K562 (cell line): ENCODE results near the gene JADE2.

ENCODE experiments used
- EP300 ChIP-seq: IDR thresholded peaks from 2 replicates; pipeline ENCODE4 v1.6.1; 2012; ENCODE audit warnings: low read length, improper control_type of control experiment
- GABPA ChIP-seq: fragments of 200-800 bp; sonication (Bioruptor generic); conservative IDR thresholded peaks from 2 replicates; pipeline ENCODE4 v1.6.1; 2016; ENCODE audit warnings: low read depth, missing genetic modification characterization, missing compliant biosample characterization
- MBD2 ChIP-seq: sonication (generic); IDR thresholded peaks from 2 replicates; pipeline ENCODE4 v1.6.1; 2016; ENCODE audit warnings: low read depth, borderline replicate concordance
- POLR2A ChIP-seq: fragments of 450-650 bp; conservative IDR thresholded peaks from 2 replicates; pipeline ENCODE4 v1.6.1; 2016
- RBM22 ChIP-seq: fragments of 200-400 bp; formaldehyde crosslinking; IDR thresholded peaks from 2 replicates; pipeline ENCODE4 v1.6.1; 2018; ENCODE audit warnings: low read length, low read depth; ENCODE audit not compliant: poor library complexity, severe bottlenecking
- SNRNP70 ChIP-seq: fragments of 200-400 bp; formaldehyde crosslinking; optimal IDR thresholded peaks from 2 replicates; pipeline ENCODE3; 2017; ENCODE audit warnings: low read depth, low read length
- ZBTB7A ChIP-seq: IDR thresholded peaks from 2 replicates; pipeline ENCODE4 v1.6.1; 2011; ENCODE audit warnings: low read depth, mild to moderate bottlenecking, low read length, moderate library complexity, borderline replicate concordance; ENCODE audit not compliant: control insufficient read depth
- ZNF174 ChIP-seq: fragments of 250-450 bp; sonication (Bioruptor Pico); IDR thresholded peaks from 2 replicates; pipeline ENCODE4 v1.4.0; 2020; ENCODE audit warnings: mild to moderate bottlenecking
- ZNF253 ChIP-seq: fragments of 250-450 bp; sonication (Bioruptor Pico); conservative IDR thresholded peaks from 2 replicates; pipeline ENCODE4 v1.6.1; 2021; ENCODE audit warnings: mild to moderate bottlenecking
- ZSCAN32 ChIP-seq: fragments of 450-650 bp; formaldehyde crosslinking; IDR thresholded peaks from 2 replicates; pipeline ENCODE4 v1.4.0; 2020; ENCODE audit warnings: mild to moderate bottlenecking, moderate library complexity
- TF ChIP-seq, protein P1 (sequence below), 3 experiments: IDR thresholded peaks in 2 of 3; conservative IDR thresholded peaks in 1 of 3; 2 replicates each; pipeline ENCODE4 v1.5.1; 2011 to 2012; ENCODE audit warnings: low read length in 3 of 3, mild to moderate bottlenecking in 3 of 3, control low read depth in 2 of 3, improper control_type of control experiment in 1 of 3, inconsistent platforms in 1 of 3, low read depth in 1 of 3, mixed read lengths in 1 of 3, moderate library complexity in 1 of 3; ENCODE audit not compliant: insufficient read depth in 2 of 3
- TF ChIP-seq, protein P2 (sequence below): sonication (generic); formaldehyde crosslinking; IDR thresholded peaks from 2 replicates; pipeline ENCODE4 v1.9.0; 2022; ENCODE audit warnings: mild to moderate bottlenecking, missing genetic modification reagents

DNA sequence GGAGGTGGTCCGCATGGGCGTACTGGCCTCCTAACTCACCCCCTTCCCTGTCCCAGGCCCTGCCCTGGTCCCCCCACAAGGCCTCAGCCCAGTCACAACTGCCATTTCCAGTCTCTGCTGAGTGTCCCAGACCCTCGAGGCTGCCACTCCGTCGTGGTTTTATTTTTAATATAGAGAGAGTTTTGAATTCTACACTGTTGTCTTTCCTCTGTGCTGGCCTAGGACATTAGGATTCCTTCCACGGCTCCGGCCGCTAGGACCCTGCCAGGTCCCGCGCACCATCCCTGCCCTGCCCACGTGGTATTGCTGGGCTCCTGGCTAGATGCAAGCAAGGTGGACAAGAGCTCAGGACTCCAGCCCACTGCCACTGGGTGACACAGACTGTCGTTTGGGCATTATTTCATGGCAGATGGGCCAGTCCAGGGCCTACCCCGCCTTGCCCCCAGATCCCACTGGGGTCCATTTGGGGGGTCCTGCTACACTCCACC is 53.9 kb downstream of the JADE2 start:
- no peak for TF ChIP-seq ZSCAN32
- no peak for TF ChIP-seq ZNF253 (CRISPR knock-in tag)
- no peak for TF ChIP-seq GABPA
- no peak for TF ChIP-seq POLR2A
- TF ChIP-seq, protein P1, sequence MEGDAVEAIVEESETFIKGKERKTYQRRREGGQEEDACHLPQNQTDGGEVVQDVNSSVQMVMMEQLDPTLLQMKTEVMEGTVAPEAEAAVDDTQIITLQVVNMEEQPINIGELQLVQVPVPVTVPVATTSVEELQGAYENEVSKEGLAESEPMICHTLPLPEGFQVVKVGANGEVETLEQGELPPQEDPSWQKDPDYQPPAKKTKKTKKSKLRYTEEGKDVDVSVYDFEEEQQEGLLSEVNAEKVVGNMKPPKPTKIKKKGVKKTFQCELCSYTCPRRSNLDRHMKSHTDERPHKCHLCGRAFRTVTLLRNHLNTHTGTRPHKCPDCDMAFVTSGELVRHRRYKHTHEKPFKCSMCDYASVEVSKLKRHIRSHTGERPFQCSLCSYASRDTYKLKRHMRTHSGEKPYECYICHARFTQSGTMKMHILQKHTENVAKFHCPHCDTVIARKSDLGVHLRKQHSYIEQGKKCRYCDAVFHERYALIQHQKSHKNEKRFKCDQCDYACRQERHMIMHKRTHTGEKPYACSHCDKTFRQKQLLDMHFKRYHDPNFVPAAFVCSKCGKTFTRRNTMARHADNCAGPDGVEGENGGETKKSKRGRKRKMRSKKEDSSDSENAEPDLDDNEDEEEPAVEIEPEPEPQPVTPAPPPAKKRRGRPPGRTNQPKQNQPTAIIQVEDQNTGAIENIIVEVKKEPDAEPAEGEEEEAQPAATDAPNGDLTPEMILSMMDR (IDR thresholded peaks at IDR 0.05 in 2 of 3, conservative IDR thresholded peaks at IDR 0.05 in 1 of 3; ENCODE audit: insufficient read depth in 2 of 3, low read depth in 1 of 3, low read length in 3 of 3): no peak
- TF ChIP-seq, protein P2, sequence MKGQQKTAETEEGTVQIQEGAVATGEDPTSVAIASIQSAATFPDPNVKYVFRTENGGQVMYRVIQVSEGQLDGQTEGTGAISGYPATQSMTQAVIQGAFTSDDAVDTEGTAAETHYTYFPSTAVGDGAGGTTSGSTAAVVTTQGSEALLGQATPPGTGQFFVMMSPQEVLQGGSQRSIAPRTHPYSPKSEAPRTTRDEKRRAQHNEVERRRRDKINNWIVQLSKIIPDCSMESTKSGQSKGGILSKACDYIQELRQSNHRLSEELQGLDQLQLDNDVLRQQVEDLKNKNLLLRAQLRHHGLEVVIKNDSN (CRISPR knock-in tag): no peak
- no peak for TF ChIP-seq EP300
- no peak for TF ChIP-seq RBM22
- no peak for TF ChIP-seq ZBTB7A
- no peak for TF ChIP-seq ZNF174 (CRISPR knock-in tag)
- no peak for TF ChIP-seq MBD2
- TF ChIP-seq SNRNP70: no peak
